SK-N-SH (cell line): ENCODE measurements around the gene PTPRA. TPM values are rescaled to one million over a fixed set of nuclear protein-coding genes. Genes with fewer than 3 reads are reported as not detected.
"Not testable (repeated sequence)": the region's sequence is repeated elsewhere in the genome, so short reads cannot be mapped to it uniquely, and the experiment has no call there.

Source experiments
- CTCF ChIA-PET: fragments of 300-600, 350-600 bp; formaldehyde crosslinking; extraction: SDS; loops from one replicate; lab custom pipeline; 2021; lab: Yijun Ruan, JAX
- POLR2A ChIA-PET: fragments of 350-600 bp; sonication (Branson Sonifier 250); formaldehyde crosslinking; extraction: SDS; loops from one replicate; lab custom pipeline; 2020; ENCODE audit warnings: antibody characterized with exemption, inconsistent platforms; lab: Yijun Ruan, JAX
- DNase-seq: peaks from one replicate; pipeline ENCODE4 v3.0.0; 2012
- H2AFZ ChIP-seq: fragments of 200-600 bp; sonication (generic); 2 replicates; pipeline ENCODE4 v1.8.1; 2016; ENCODE audit warnings: antibody characterized with exemption, mild to moderate bottlenecking, low read depth
- H3F3A ChIP-seq: fragments of 200-600 bp; sonication (generic); replicated peaks from 2 replicates; pipeline ENCODE3; 2016; ENCODE audit warnings: antibody characterized with exemption, mild to moderate bottlenecking; ENCODE audit not compliant: insufficient read depth
- H3K27ac ChIP-seq, 2 experiments: fragments of 200-500 bp in 1 of 2; fragments of 200-600 bp in 1 of 2; sonication (Bioruptor generic) in 1 of 2; sonication (generic), shearing (Covaris generic) in 1 of 2; 2 replicates each; pipeline versions ENCODE4 v1.5.1 to v1.6.1; 2014 to 2016; ENCODE audit warnings: low read depth in 2 of 2, inconsistent platforms in 1 of 2, low read length in 1 of 2, mild to moderate bottlenecking in 1 of 2, mixed read lengths in 1 of 2
- H3K27me3 ChIP-seq: fragments of 200-600 bp; sonication (generic), shearing (Covaris generic); 2 replicates; pipeline ENCODE4 v1.6.1; 2016; ENCODE audit warnings: mixed run types; ENCODE audit not compliant: insufficient read depth
- H3K36me3 ChIP-seq, 2 experiments: fragments of 200-500 bp in 1 of 2; fragments of 200-600 bp in 1 of 2; sonication (Bioruptor generic) in 1 of 2; sonication (generic) in 1 of 2; replicated peaks in 1 of 2; 2 replicates each; pipeline versions ENCODE3 to v1.5.1; 2014 to 2016; ENCODE audit warnings: low read length in 1 of 2, mild to moderate bottlenecking in 1 of 2; ENCODE audit not compliant: insufficient read depth in 2 of 2, control insufficient read depth in 1 of 2
- H3K4me1 ChIP-seq, 2 experiments: fragments of 200-500 bp in 1 of 2; fragments of 200-600 bp in 1 of 2; sonication (Bioruptor generic) in 1 of 2; sonication (generic), shearing (Covaris generic) in 1 of 2; 2 replicates each; pipeline versions ENCODE4 v1.5.1 to v1.6.1; 2014 to 2016; ENCODE audit warnings: low read depth in 1 of 2, low read length in 1 of 2, mixed run types in 1 of 2; ENCODE audit not compliant: insufficient read depth in 2 of 2, control insufficient read depth in 1 of 2
- H3K4me2 ChIP-seq: fragments of 200-600 bp; sonication (generic), shearing (Covaris generic); 2 replicates; pipeline ENCODE4 v1.6.1; 2017; ENCODE audit warnings: mixed run types
- H3K4me3 ChIP-seq, 2 experiments: fragments of 200-500 bp in 1 of 2; fragments of 200-600 bp in 1 of 2; sonication (Bioruptor generic) in 1 of 2; sonication (generic), shearing (Covaris generic) in 1 of 2; 2 replicates each; pipeline versions ENCODE4 v1.5.1 to v1.8.1; 2014 to 2016; ENCODE audit warnings: low read depth in 2 of 2, inconsistent platforms in 1 of 2, low read length in 1 of 2, mild to moderate bottlenecking in 1 of 2, mixed read lengths in 1 of 2, moderate library complexity in 1 of 2
- H3K79me2 ChIP-seq: fragments of 200-600 bp; sonication (generic); 2 replicates; pipeline ENCODE4 v1.8.1; 2017; ENCODE audit warnings: mild to moderate bottlenecking; ENCODE audit not compliant: insufficient read depth
- H3K9ac ChIP-seq: fragments of 200-600 bp; sonication (generic); 2 replicates; pipeline ENCODE4 v1.6.1; 2017; ENCODE audit warnings: mixed run types
- H3K9me2 ChIP-seq: fragments of 200-600 bp; sonication (generic); 2 replicates; pipeline ENCODE4 v1.6.1; 2017; ENCODE audit warnings: mixed run types
- H3K9me3 ChIP-seq: fragments of 200-600 bp; sonication (generic); 2 replicates; pipeline ENCODE4 v1.6.1; 2017; ENCODE audit warnings: mixed run types, mild to moderate bottlenecking, moderate library complexity
- H4K20me1 ChIP-seq: fragments of 200-600 bp; sonication (generic); 2 replicates; pipeline ENCODE4 v1.6.1; 2017; ENCODE audit warnings: mild to moderate bottlenecking, mixed run types; ENCODE audit not compliant: insufficient read depth
- CHD2 ChIP-seq: fragments of 150-350 bp; IDR thresholded peaks from 2 replicates; pipeline ENCODE4 v1.6.1; 2018; ENCODE audit warnings: low read length; ENCODE audit not compliant: partially characterized antibody
- CTCF ChIP-seq: fragments of 200-600 bp; sonication (generic); IDR thresholded peaks from 2 replicates; pipeline ENCODE4 v1.6.1; 2017; ENCODE audit warnings: antibody characterized with exemption, mild to moderate bottlenecking, moderate library complexity
- EZH2phosphoT487 ChIP-seq: fragments of 200-600 bp; sonication (generic); IDR thresholded peaks from 2 replicates; pipeline ENCODE4 v1.6.1; 2017; ENCODE audit warnings: low read depth, mixed run types, mild to moderate bottlenecking, antibody characterized with exemption, moderate library complexity, borderline replicate concordance
- GATA2 ChIP-seq: sonication (generic); formaldehyde crosslinking; IDR thresholded peaks from 2 replicates; pipeline ENCODE4 v1.5.0; 2020; ENCODE audit warnings: mild to moderate bottlenecking, missing genetic modification reagents
- JUND ChIP-seq: IDR thresholded peaks from 2 replicates; pipeline ENCODE4 v1.4.0; 2012
- MXI1 ChIP-seq: IDR thresholded peaks from 2 replicates; pipeline ENCODE4 v1.6.1; 2012; ENCODE audit warnings: mild to moderate bottlenecking, low read depth, low read length, improper control_type of control experiment
- NFIC ChIP-seq: IDR thresholded peaks from 2 replicates; pipeline ENCODE4 v1.4.0; 2012; ENCODE audit warnings: borderline replicate concordance
- REST ChIP-seq: IDR thresholded peaks from 2 replicates; pipeline ENCODE4 v1.6.1; 2012; ENCODE audit warnings: mild to moderate bottlenecking, low read depth, low read length, moderate library complexity
- RFX5 ChIP-seq: IDR thresholded peaks from 2 replicates; pipeline ENCODE4 v1.6.1; 2012; ENCODE audit warnings: mild to moderate bottlenecking, improper control_type of control experiment, low read length
- USF1 ChIP-seq: IDR thresholded peaks from 2 replicates; pipeline ENCODE4 v1.4.0; 2012; ENCODE audit warnings: low read depth, borderline replicate concordance
- WGBS: methylation state at CpG from one replicate; pipeline ENCODE4 v1.1.6; 2017; ENCODE audit warnings: low lambda C conversion rate; 5-methylcytosine and 5-hydroxymethylcytosine counted together
- polyA plus RNA-seq, 3 experiments: library from polyadenylated mRNA; depleted of rRNA; stranded (reverse); fragments of >200 nt; gene quantifications; 2 replicates each; pipeline ENCODE4 v1.2.3, GENCODE V29; 2012
- TF ChIP-seq, protein P1 (sequence below): IDR thresholded peaks from 2 replicates; pipeline ENCODE4 v1.4.0; 2012; ENCODE audit warnings: low read depth

PTPRA gene
- polyA plus RNA-seq, 1 of the 3 experiments (the other 2 are of a cell fraction): 47.6 TPM

GRCh38 chr20:3021777-3022176 lies 148.5 kb downstream of the PTPRA start:
- TF ChIP-seq CTCF (no peak), EZH2phosphoT487 (no peak), MXI1 (no peak)

DNA sequence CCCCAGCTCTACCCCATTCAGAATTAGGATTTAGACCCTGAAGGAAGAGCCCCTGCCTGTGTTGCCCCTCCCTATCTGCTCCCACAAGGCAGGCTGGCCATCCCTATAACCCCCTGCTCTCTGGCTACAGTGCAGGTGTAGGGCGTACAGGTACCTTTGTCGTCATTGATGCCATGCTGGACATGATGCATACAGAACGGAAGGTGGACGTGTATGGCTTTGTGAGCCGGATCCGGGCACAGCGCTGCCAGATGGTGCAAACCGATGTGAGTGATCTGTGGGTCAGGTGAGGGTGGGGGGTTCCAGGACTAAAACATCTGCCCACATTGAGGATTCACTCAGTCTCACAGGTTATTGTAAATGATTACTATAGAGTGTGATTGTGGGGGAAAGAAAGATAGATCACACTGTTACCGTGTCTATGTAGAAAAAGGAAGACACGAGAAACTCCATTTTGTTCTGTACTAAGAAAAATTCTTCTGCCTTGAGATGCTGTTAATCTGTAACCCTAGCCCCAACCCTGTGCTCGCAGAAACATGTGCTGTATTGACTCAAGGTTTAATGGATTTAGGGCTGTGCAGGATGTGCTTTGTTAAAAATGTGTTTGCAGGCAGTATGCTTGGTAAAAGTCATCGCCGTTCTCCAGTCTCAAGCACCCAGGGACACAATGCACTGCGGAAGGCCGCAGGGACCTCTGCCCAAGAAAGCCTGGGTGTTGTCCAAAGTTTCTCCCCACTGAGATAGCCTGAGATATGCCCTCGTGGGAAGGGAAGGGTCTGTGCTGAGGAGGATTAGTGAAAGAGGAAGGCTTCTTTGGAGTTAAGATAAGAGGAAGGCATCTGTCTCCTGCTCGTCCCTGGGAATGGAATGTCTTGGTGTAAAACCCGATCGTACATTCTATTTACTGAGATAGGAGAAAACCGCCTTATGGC lies 149.5 kb downstream of the PTPRA start:
- peaks cover 7 to 55% of the 10 kb centered on the region in 2 experiments for H3K36me3 ChIP-seq
- H3K4me2 ChIP-seq, H3K27ac ChIP-seq, H3K9ac ChIP-seq, H3K4me3 ChIP-seq, H3K9me2 ChIP-seq, H4K20me1 ChIP-seq, H3K9me3 ChIP-seq, H2AFZ ChIP-seq, DNase-seq, H3K79me2 ChIP-seq, H3K4me1 ChIP-seq, POLR2A ChIA-PET, H3K27me3 ChIP-seq, H3F3A ChIP-seq, CTCF ChIA-PET: not testable (repeated sequence)
- 93% methylated on average over 20 of the region's 20 CpGs for WGBS

More at GRCh38 chr20:3021777-3022176, 148.5 kb downstream of the PTPRA start:
- no peak for DNase-seq
- ChIA-PET CTCF (interaction anchor here (1.1 kb wide), 1 partner anchor 21 kb away, joined by 3 read pairs; no protein-coding TSS in a partner anchor), POLR2A (no interaction called here)
- Histone ChIP-seq H3K27me3 (no peaks in the 10 kb centered on the region), H3K27ac (no peak overlapping the region), H2AFZ (no peak overlapping the region), H3K4me2 (no peak overlapping the region), H4K20me1 (no peaks in the 10 kb centered on the region), H3K79me2 (no peaks in the 10 kb centered on the region), H3K4me3 (no peak overlapping the region), H3K4me1 (no peaks in the 10 kb centered on the region), H3K36me3 (peaks cover 18 to 54% of the 10 kb centered on the region in 2 experiments), H3F3A (no peaks in the 10 kb centered on the region), H3K9ac (no peak overlapping the region), H3K9me2 (no peaks in the 10 kb centered on the region), H3K9me3 (no peaks in the 10 kb centered on the region)
- 100% methylated on average over 5 of the region's 5 CpGs for WGBS

- CTCF ChIA-PET: no interaction called here
- Histone ChIP-seq H3K79me2 (no peaks in the 10 kb centered on the region), H3K27ac (no peak overlapping the region), H4K20me1 (no peaks in the 10 kb centered on the region), H3K4me1 (no peaks in the 10 kb centered on the region), H3K36me3 (peaks cover 9 to 43% of the 10 kb centered on the region in 2 experiments), H2AFZ (no peak overlapping the region), H3F3A (no peaks in the 10 kb centered on the region), H3K27me3 (no peaks in the 10 kb centered on the region), H3K4me3 (no peak overlapping the region), H3K4me2 (no peak overlapping the region), H3K9me2 (no peaks in the 10 kb centered on the region), H3K9me3 (no peaks in the 10 kb centered on the region), H3K9ac (no peak overlapping the region)
- no peak for TF ChIP-seq REST
- TF ChIP-seq RFX5: no peak
- TF ChIP-seq NFIC: no peak
- TF ChIP-seq CHD2: no peak
- no peak for TF ChIP-seq GATA2 (CRISPR knock-in tag)
- TF ChIP-seq, protein P1, sequence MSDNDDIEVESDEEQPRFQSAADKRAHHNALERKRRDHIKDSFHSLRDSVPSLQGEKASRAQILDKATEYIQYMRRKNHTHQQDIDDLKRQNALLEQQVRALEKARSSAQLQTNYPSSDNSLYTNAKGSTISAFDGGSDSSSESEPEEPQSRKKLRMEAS: no peak
- no peak for TF ChIP-seq USF1
- TF ChIP-seq JUND: no peak
- WGBS: 92% methylated on average over 2 of the region's 2 CpGs
- POLR2A ChIA-PET: no interaction called here
- DNase-seq: no peak
Measured at GRCh38 chr20:3027987-3028386, 154.7 kb downstream of the PTPRA start.
